GM12878 (cell line): ENCODE results near the gene NRXN3. TPM values are rescaled to one million over a fixed set of nuclear protein-coding genes. Genes with fewer than 3 reads are reported as not detected.

ENCODE experiments used
- ATAC-seq: fragments of 200-7000 bp; cut with Tn5 transposase; 3 replicates; pipeline ENCODE4 v1.9.1; 2020; ENCODE audit warnings: mild to moderate bottlenecking, moderate library complexity
- BruUV-seq: library from RNA; stranded (reverse); fragments of 400-500 nt; replicated peaks from 2 replicates; lab custom pipeline; 2021; lab: Mats Ljungman, UMichigan
- CTCF ChIA-PET: fragments of 300-600 bp; sonication (Branson Sonifier 250); formaldehyde crosslinking; extraction: SDS; loops from one replicate; lab custom pipeline; 2021; ENCODE audit warnings: inconsistent platforms; lab: Yijun Ruan, JAX
- POLR2A ChIA-PET: fragments of 350-600 bp; formaldehyde crosslinking; extraction: SDS; loops from one replicate; lab custom pipeline; 2021; ENCODE audit warnings: inconsistent platforms; lab: Charles Lee
- RAD21 ChIA-PET: fragments of 300-600 bp; sonication (Branson Sonifier 250); formaldehyde crosslinking; loops from one replicate; lab custom pipeline; 2023; ENCODE audit warnings: antibody characterized with exemption; ENCODE audit not compliant: unreplicated experiment; lab: Charles Lee
- SMC1A ChIA-PET: fragments of 300-600 bp; sonication (Branson Sonifier 250); formaldehyde crosslinking; loops from one replicate; lab custom pipeline; 2023; ENCODE audit not compliant: unreplicated experiment, uncharacterized antibody; lab: Charles Lee
- DNase-seq: peaks from one replicate; pipeline ENCODE4 v3.0.0-alpha.2; 2011; ENCODE audit warnings: low read depth, low spot score
- FAIRE-seq: peaks from 3 replicates; lab custom pipeline; 2011; peaks lifted over from hg19 to GRCh38; lab: Jason Lieb, UNC
- H2AFZ ChIP-seq: 2 replicates; pipeline ENCODE4 v1.6.0; 2011; ENCODE audit warnings: low read depth, low read length, control low read depth; ENCODE audit not compliant: control insufficient read depth
- H3K27ac ChIP-seq: 2 replicates; pipeline ENCODE4 v1.5.1; 2011; ENCODE audit warnings: control low read depth; ENCODE audit not compliant: control insufficient read depth, insufficient read depth
- H3K27me3 ChIP-seq, 2 experiments: replicated peaks in 1 of 2; 2 replicates each; pipeline versions ENCODE4 v1.6.0 to v1.6.1; 2011; ENCODE audit warnings: low read length in 1 of 2; ENCODE audit not compliant: control insufficient read depth in 2 of 2, insufficient read depth in 2 of 2
- H3K36me3 ChIP-seq, 2 experiments: 2 replicates each; pipeline ENCODE4 v1.5.1; 2011; ENCODE audit warnings: low read length in 1 of 2; ENCODE audit not compliant: control insufficient read depth in 2 of 2, insufficient read depth in 2 of 2
- H3K4me1 ChIP-seq: 2 replicates; pipeline ENCODE4 v1.6.1; 2011; ENCODE audit warnings: mild to moderate bottlenecking, low read length, moderate library complexity, mixed read lengths; ENCODE audit not compliant: control insufficient read depth, insufficient read depth
- H3K4me2 ChIP-seq: 2 replicates; pipeline ENCODE4 v1.6.0; 2011; ENCODE audit warnings: control low read depth; ENCODE audit not compliant: control insufficient read depth, insufficient read depth
- H3K4me3 ChIP-seq: fragments of 200-600 bp; sonication (generic); 2 replicates; pipeline ENCODE4 v1.5.1; 2016
- H3K79me2 ChIP-seq: 2 replicates; pipeline ENCODE4 v1.6.0; 2011; ENCODE audit warnings: low read length; ENCODE audit not compliant: control insufficient read depth, insufficient read depth
- H3K9ac ChIP-seq: 2 replicates; pipeline ENCODE4 v1.8.0; 2011; ENCODE audit warnings: low read length, control low read depth, mixed read lengths; ENCODE audit not compliant: control insufficient read depth, insufficient read depth
- H3K9me3 ChIP-seq: replicated peaks from 3 replicates; pipeline ENCODE4 v1.5.1; 2011; ENCODE audit warnings: mild to moderate bottlenecking, low read length; ENCODE audit not compliant: control insufficient read depth, insufficient read depth
- H4K20me1 ChIP-seq: 2 replicates; pipeline ENCODE4 v1.6.0; 2011; ENCODE audit not compliant: control insufficient read depth, insufficient read depth
- ASH2L ChIP-seq: fragments of 300-600, 200-600 bp; sonication (generic); IDR thresholded peaks from 2 replicates; pipeline ENCODE4 v1.6.1; 2017; ENCODE audit warnings: low read depth, mild to moderate bottlenecking, borderline replicate concordance
- ATF7 ChIP-seq: fragments of 450-650 bp; IDR thresholded peaks from 2 replicates; pipeline ENCODE4 v1.6.1; 2016; ENCODE audit warnings: low read depth, mild to moderate bottlenecking
- CBX5 ChIP-seq: sonication (generic); IDR thresholded peaks from 2 replicates; pipeline ENCODE4 v1.6.1; 2016; ENCODE audit warnings: low read depth, moderate library complexity, mild to moderate bottlenecking, inconsistent platforms
- CTCF ChIP-seq, 3 experiments: IDR thresholded peaks in 2 of 3; conservative IDR thresholded peaks in 1 of 3; 2 replicates each; pipeline ENCODE4 v1.5.1; 2011; ENCODE audit warnings: low read depth in 3 of 3, low read length in 3 of 3, mild to moderate bottlenecking in 3 of 3, control low read depth in 2 of 3, moderate library complexity in 2 of 3, inconsistent platforms in 1 of 3, mixed read lengths in 1 of 3; ENCODE audit not compliant: control insufficient read depth in 2 of 3, insufficient read depth in 1 of 3; ENCODE audit errors: extremely low read depth in 1 of 3
- ELK1 ChIP-seq: IDR thresholded peaks from 2 replicates; pipeline ENCODE4 v1.6.1; 2012; ENCODE audit warnings: low read depth, low read length, improper control_type of control experiment
- IKZF1 ChIP-seq: fragments of 450-650 bp; conservative IDR thresholded peaks from 2 replicates; pipeline ENCODE4 v1.6.1; 2017; ENCODE audit warnings: antibody characterized with exemption, mild to moderate bottlenecking
- KDM1A ChIP-seq: fragments of 200-600 bp; sonication (generic); IDR thresholded peaks from 2 replicates; pipeline ENCODE4 v1.6.1; 2016; ENCODE audit warnings: borderline replicate concordance
- KLF5 ChIP-seq: fragments of 450-650 bp; IDR thresholded peaks from 2 replicates; pipeline ENCODE4 v1.6.1; 2014; ENCODE audit warnings: mild to moderate bottlenecking; ENCODE audit not compliant: partially characterized antibody
- POU2F2 ChIP-seq: IDR thresholded peaks from 3 replicates; pipeline ENCODE4 v1.6.1; 2011; ENCODE audit warnings: low read depth, mild to moderate bottlenecking, low read length, borderline replicate concordance
- RAD21 ChIP-seq: IDR thresholded peaks from 2 replicates; pipeline ENCODE4 v1.6.1; 2011; ENCODE audit warnings: mild to moderate bottlenecking, low read depth, low read length, moderate library complexity; ENCODE audit not compliant: insufficient read depth
- RB1 ChIP-seq: fragments of 450-650 bp; formaldehyde crosslinking; IDR thresholded peaks from 2 replicates; pipeline ENCODE4 v1.6.1; 2017; ENCODE audit warnings: mild to moderate bottlenecking, borderline replicate concordance
- SMAD5 ChIP-seq: IDR thresholded peaks from 2 replicates; pipeline ENCODE4 v1.6.1; 2016; ENCODE audit warnings: antibody characterized with exemption, low read depth
- SREBF1 ChIP-seq: IDR thresholded peaks from 2 replicates; pipeline ENCODE4 v1.6.1; 2012; ENCODE audit warnings: mild to moderate bottlenecking, low read length
- STAT1 ChIP-seq: fragments of 450-650 bp; conservative IDR thresholded peaks from 2 replicates; pipeline ENCODE4 v1.6.1; 2014; ENCODE audit warnings: antibody characterized with exemption, mild to moderate bottlenecking
- SUPT20H ChIP-seq: IDR thresholded peaks from 2 replicates; pipeline ENCODE4 v1.6.1; 2011; ENCODE audit warnings: low read depth, mild to moderate bottlenecking, low read length, moderate library complexity, borderline replicate concordance; ENCODE audit not compliant: control insufficient read depth
- TBL1XR1 ChIP-seq: IDR thresholded peaks from 2 replicates; pipeline ENCODE4 v1.6.1; 2012; ENCODE audit warnings: low read depth, low read length, improper control_type of control experiment
- ZNF384 ChIP-seq: IDR thresholded peaks from 2 replicates; pipeline ENCODE4 v1.6.1; 2012; ENCODE audit warnings: low read depth, mild to moderate bottlenecking, low read length, improper control_type of control experiment, borderline replicate concordance
- ZSCAN29 ChIP-seq: fragments of 450-650 bp; IDR thresholded peaks from 2 replicates; pipeline ENCODE4 v1.6.1; 2017; ENCODE audit warnings: mild to moderate bottlenecking, moderate library complexity
- WGBS: methylation state at CpG from one replicate; pipeline ENCODE4 v1.1.6; 2016; ENCODE audit warnings: low lambda C conversion rate; ENCODE audit not compliant: insufficient replicate concordance, insufficient coverage; ENCODE audit errors: missing lambda C conversion rate; 5-methylcytosine and 5-hydroxymethylcytosine counted together
- in situ Hi-C: fragments of 300-500 bp; cut with MboI; formaldehyde crosslinking; loops from 9 replicates; pipeline ENCODE4 v1.14.3; 2018; ENCODE audit warnings: mixed read lengths
- intact Hi-C: fragments of 100-400 bp; cut with micrococcal nuclease; formaldehyde crosslinking; loops from one replicate; pipeline ENCODE4 v1.14.2; 2022; ENCODE audit not compliant: unreplicated experiment
- polyA plus RNA-seq, 11 experiments: library from polyadenylated mRNA; depleted of rRNA in 4 of 11; unstranded in 6 of 11; stranded (reverse) in 5 of 11; fragments of >200 nt; fragmentation: Nextera tagmentation in 4 of 11; fragmentation: Illumina TruSeq in 1 of 11; extraction: Ambion mirVana in 4 of 11; extraction: Trizol in 1 of 11; gene quantifications; 1 replicate in 1 of 11; 2 replicates in 10 of 11; pipeline versions ENCODE4 v1.2.1 to v1.2.3, GENCODE V29; 2011 to 2016; ENCODE audit warnings: inconsistent platforms in 2 of 11, missing spikeins in 2 of 11, low read depth in 1 of 11
- total RNA-seq, 4 experiments: library from RNA; depleted of rRNA in 3 of 4; stranded (reverse); fragments of >200 nt in 3 of 4; fragmentation: Illumina TruSeq in 1 of 4; extraction: Trizol in 1 of 4; gene quantifications; 2 replicates each; pipeline versions ENCODE4 v1.2.1 to v1.2.3, GENCODE V29; 2013 to 2021

Gene NRXN3
- total and polyA plus RNA-seq, 10 of the 15 experiments (the other 5 are each of a cell fraction or from before 2014, with no cell fraction given), result 0.52 to 3.3 (median 1.4) TPM

- TF ChIP-seq KDM1A (no peak), ATF7 (no peak), ZNF384 (no peak), SREBF1 (no peak), STAT1 (0 out of 2 replicates have a peak, but pooled peaks have one; percentile 35), IKZF1 (no peak), RB1 (peak; percentile 33; the same call in 1 of the 2 replicates)
Observed at GRCh38 chr14:78448164-78449094, 278.3 kb downstream of the NRXN3 start (continued).

GRCh38 chr14:78450669-78451318 lies 280.6 kb downstream of the NRXN3 start:
- H3K9ac ChIP-seq, result no peak overlapping the region
- TF ChIP-seq POU2F2 (no peak), ASH2L (no peak), KLF5 (no peak), TBL1XR1 (no peak), SMAD5 (no peak), ZSCAN29 (no peak), ELK1 (no peak), CTCF (IDR thresholded peaks at IDR 0.05 in 2 of 3, conservative IDR thresholded peaks at IDR 0.05 in 1 of 3; ENCODE audit: control insufficient read depth in 2 of 3, extremely low read depth in 1 of 3, insufficient read depth in 1 of 3, low read depth in 3 of 3, low read length in 3 of 3) (no peak), SUPT20H (no peak), RAD21 (no peak), CBX5 (no peak)
- H3K9me3 ChIP-seq, result no peaks in the 10 kb centered on the region
- no peak overlapping the region for H3K4me3 ChIP-seq
- H3K36me3 ChIP-seq, result no peaks in the 10 kb centered on the region
- DNase-seq (no peak), FAIRE-seq (no peak), ATAC-seq (no peak)
- no peak overlapping the region for H3K27ac ChIP-seq
- H3K4me2 ChIP-seq, result no peak overlapping the region
- no peaks in the 10 kb centered on the region for H3K27me3 ChIP-seq
- intact Hi-C loops (no loop called here), in situ Hi-C loops (no loop called here)
- no peaks in the 10 kb centered on the region; the same call in 1 of the 2 replicates for H3K79me2 ChIP-seq
- ChIA-PET RAD21 (no interaction called here), SMC1A (no interaction called here), CTCF (interaction anchor here (1.2 to 2.9 kb wide), 3 partner anchors 116 to 589 kb away, joined by 3 to 18 read pairs (median 3); no protein-coding TSS in a partner anchor), POLR2A (interaction anchor here (0.5 kb wide), 1 partner anchor 702 kb away, joined by 3 read pairs; no protein-coding TSS in a partner anchor)
- no TSS peak for BruUV-seq
- H3K4me1 ChIP-seq, result peaks cover 7% of the 10 kb centered on the region
- H4K20me1 ChIP-seq, result no peaks in the 10 kb centered on the region
- WGBS, result 63% methylated on average over 6 of the region's 6 CpGs
- no peak overlapping the region for H2AFZ ChIP-seq
